Activated CD4-positive, alpha-beta memory T cell treated with anti-CD3 and anti-CD28 coated beads, Interleukin-2, amount 10 ng/mL, durations not matched to agents 7 days and 5 days (primary cell): Measurements from ENCODE around the gene RBMXL2. TPM values are rescaled to one million over a fixed set of nuclear protein-coding genes. Genes with fewer than 3 reads are reported as not detected.

ENCODE experiments used
- CTCF ChIA-PET: fragments of 350-600 bp; sonication (Branson Sonifier 250); formaldehyde crosslinking; loops from one replicate; lab custom pipeline; 2021; ENCODE audit warnings: antibody characterized with exemption, inconsistent platforms; lab: Charles Lee
- POLR2A ChIA-PET: fragments of 350-600 bp; sonication (Branson Sonifier 250); formaldehyde crosslinking; loops from one replicate; lab custom pipeline; 2021; ENCODE audit warnings: antibody characterized with exemption; lab: Charles Lee
- DNase-seq: peaks from one replicate; pipeline ENCODE4 v3.0.0-alpha.2; 2020
- H3K27ac Mint-ChIP-seq: one replicate; pipeline ENCODE4 v1.8.0; 2021; ENCODE audit warnings: mild to moderate bottlenecking, mixed read lengths
- H3K27me3 Mint-ChIP-seq: one replicate; pipeline ENCODE4 v1.8.0; 2021; ENCODE audit warnings: mixed read lengths
- H3K36me3 Mint-ChIP-seq: one replicate; pipeline ENCODE4 v1.8.0; 2021; ENCODE audit warnings: low read depth, mixed read lengths
- H3K4me1 Mint-ChIP-seq: one replicate; pipeline ENCODE4 v1.8.0; 2021; ENCODE audit warnings: mixed read lengths
- H3K4me3 Mint-ChIP-seq: one replicate; pipeline ENCODE4 v1.8.0; 2021; ENCODE audit warnings: mild to moderate bottlenecking, mixed read lengths
- H3K9me3 Mint-ChIP-seq: one replicate; pipeline ENCODE4 v1.8.0; 2021; ENCODE audit warnings: mixed read lengths
- total RNA-seq, 2 experiments: library from RNA; stranded (reverse); gene quantifications; one replicate each; pipeline ENCODE4 v1.2.3, GENCODE V29; 2021

Gene RBMXL2
- total RNA-seq, 2 experiments from 2014 or later = not detected

- Mint-ChIP-seq H3K27ac (no peak overlapping the region), H3K9me3 (no peaks in the 10 kb centered on the region), H3K36me3 (no peaks in the 10 kb centered on the region), H3K4me3 (no peak overlapping the region), H3K4me1 (no peaks in the 10 kb centered on the region), H3K27me3 (peaks cover 14% of the 10 kb centered on the region)
- POLR2A ChIA-PET = no interaction called here
- CTCF ChIA-PET = no interaction called here
- no peak for DNase-seq
These were observed 792 bp downstream of the RBMXL2 start for GRCh38 chr11:7089328-7090251.

GRCh38 chr11:7098235-7098832 lies 9.5 kb downstream of the RBMXL2 start:
- CTCF ChIA-PET = interaction anchor here (0.8 to 3.0 kb wide), 12 partner anchors 10 to 888 kb away, joined by 3 to 24 read pairs (median 4); partner anchors contain the start of genes EIF3F and RBMXL2
- Mint-ChIP-seq H3K27me3 (peaks cover 19% of the 10 kb centered on the region), H3K4me1 (no peaks in the 10 kb centered on the region), H3K36me3 (no peaks in the 10 kb centered on the region), H3K4me3 (no peak overlapping the region), H3K9me3 (no peaks in the 10 kb centered on the region), H3K27ac (no peak overlapping the region)
- POLR2A ChIA-PET = no interaction called here
- DNase-seq = no peak

GRCh38 chr11:7115780-7116179 lies 27.0 kb downstream of the RBMXL2 start:
- H3K4me3 Mint-ChIP-seq = no peak overlapping the region
- H3K27ac Mint-ChIP-seq = no peak overlapping the region
- H3K4me1 Mint-ChIP-seq = no peaks in the 10 kb centered on the region
- no peaks in the 10 kb centered on the region for H3K9me3 Mint-ChIP-seq
- ChIA-PET CTCF (no interaction called here), POLR2A (no interaction called here)
- no peak for DNase-seq
- H3K36me3 Mint-ChIP-seq = no peaks in the 10 kb centered on the region
- peaks cover 9% of the 10 kb centered on the region for H3K27me3 Mint-ChIP-seq

GRCh38 chr11:7116370-7116769 lies 27.6 kb downstream of the RBMXL2 start:
- Mint-ChIP-seq H3K36me3 (no peaks in the 10 kb centered on the region), H3K4me1 (no peaks in the 10 kb centered on the region), H3K27ac (no peak overlapping the region), H3K4me3 (no peak overlapping the region), H3K9me3 (no peaks in the 10 kb centered on the region), H3K27me3 (peaks cover 9% of the 10 kb centered on the region)
- POLR2A ChIA-PET = no interaction called here
- CTCF ChIA-PET = no interaction called here
- DNase-seq = no peak

- Mint-ChIP-seq H3K27me3 (peaks cover 10% of the 10 kb centered on the region), H3K36me3 (no peaks in the 10 kb centered on the region), H3K9me3 (no peaks in the 10 kb centered on the region), H3K4me3 (no peak overlapping the region), H3K27ac (no peak overlapping the region), H3K4me1 (no peaks in the 10 kb centered on the region)
- POLR2A ChIA-PET = no interaction called here
- no peak for DNase-seq
- CTCF ChIA-PET = no interaction called here
These were observed 49.3 kb downstream of the RBMXL2 start for GRCh38 chr11:7138051-7138450.

Other genes with a start within 250 kb of the RBMXL2 start
- gene OR10A5, start 243.3 kb upstream of the RBMXL2 start, total RNA-seq = not detected
- not detected for gene OR10A2, start 225.9 kb upstream of the RBMXL2 start, total RNA-seq
- not detected for gene OR10A4, start 212.4 kb upstream of the RBMXL2 start, total RNA-seq
- gene OR2D2, start 196.5 kb upstream of the RBMXL2 start, total RNA-seq = not detected
- gene OR2D3, start 168.0 kb upstream of the RBMXL2 start, total RNA-seq = not detected
- under 1 TPM; 0.53 to 0.68 TPM for gene ZNF215, start 162.6 kb upstream of the RBMXL2 start, total RNA-seq
- gene ZNF214, start 68.7 kb upstream of the RBMXL2 start, total RNA-seq = not detected
- not detected for gene NLRP14, start 68.5 kb upstream of the RBMXL2 start, total RNA-seq
- not detected for gene SYT9, start 162.9 kb downstream of the RBMXL2 start, total RNA-seq